ENCODE results near the gene PSME3.

Gene PSME3

DNA sequence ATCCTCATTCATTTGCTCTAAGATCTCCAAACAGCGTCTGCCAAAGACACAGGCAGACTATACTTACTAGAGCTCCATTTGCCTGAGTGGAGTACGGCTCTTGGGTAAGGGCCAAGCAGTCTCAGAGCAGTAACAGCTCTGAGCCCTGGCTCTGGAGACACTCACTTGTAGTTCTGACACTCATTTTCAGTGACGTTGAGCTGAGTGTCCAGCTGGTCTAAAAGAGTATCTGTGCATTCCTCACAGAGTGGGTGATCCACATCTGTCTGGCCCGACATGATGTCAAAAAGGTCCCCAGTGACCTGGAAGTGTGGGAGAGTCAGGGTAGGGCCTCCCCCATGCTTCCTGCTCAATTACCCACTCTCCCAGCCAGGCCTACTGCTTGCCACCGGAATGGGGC, 14.8 kb upstream of the PSME3 start:
- no peak for DNase-seq

DNA sequence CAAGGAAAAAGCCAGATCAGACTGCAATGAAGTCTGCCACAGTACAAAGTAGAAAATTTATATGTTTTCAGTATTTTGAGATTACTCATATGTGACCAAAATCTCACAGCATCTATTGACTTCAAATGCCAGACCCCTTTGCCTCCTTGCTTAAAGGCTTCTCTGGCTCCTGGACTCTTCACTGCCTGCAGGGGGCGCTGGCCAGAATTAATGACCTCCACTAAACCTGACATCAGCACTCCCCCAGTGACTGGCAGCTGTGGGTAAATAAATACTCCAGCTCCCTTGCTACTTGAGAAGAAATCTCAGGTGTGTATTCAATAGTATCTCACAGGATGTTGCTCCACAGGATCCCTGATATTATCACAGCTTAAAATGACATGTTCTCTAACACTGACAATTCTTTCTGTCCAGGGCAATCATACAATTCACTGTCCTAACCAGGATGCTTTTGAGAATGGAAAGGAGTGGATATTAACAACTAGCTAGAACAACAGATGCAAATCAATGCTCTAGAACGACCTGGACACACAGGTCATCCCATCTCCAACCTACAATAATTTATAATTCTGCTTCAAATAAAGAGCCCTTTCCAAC, 13.2 kb upstream of the PSME3 start:
- DNase-seq = peak; percentile 63

DNA sequence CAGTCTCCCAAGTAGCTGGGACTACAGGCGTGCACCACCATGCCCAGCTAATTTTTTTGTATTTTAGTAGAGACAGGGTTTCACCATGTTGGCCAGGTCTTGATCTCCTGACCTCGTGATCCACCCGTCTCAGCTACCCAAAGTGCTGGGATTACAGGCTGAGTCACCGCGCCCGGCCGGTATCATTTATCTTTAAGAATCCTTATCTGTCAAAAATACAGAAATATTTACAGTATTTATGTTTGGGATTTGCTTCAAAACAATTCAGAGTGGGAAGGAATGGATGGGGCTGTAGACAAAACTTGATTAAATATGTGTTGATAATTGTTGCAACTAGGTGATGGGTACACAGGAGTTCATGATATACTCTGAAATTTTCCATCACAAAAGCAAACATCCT, 12.0 kb upstream of the PSME3 start:
- DNase-seq = no peak

DNA sequence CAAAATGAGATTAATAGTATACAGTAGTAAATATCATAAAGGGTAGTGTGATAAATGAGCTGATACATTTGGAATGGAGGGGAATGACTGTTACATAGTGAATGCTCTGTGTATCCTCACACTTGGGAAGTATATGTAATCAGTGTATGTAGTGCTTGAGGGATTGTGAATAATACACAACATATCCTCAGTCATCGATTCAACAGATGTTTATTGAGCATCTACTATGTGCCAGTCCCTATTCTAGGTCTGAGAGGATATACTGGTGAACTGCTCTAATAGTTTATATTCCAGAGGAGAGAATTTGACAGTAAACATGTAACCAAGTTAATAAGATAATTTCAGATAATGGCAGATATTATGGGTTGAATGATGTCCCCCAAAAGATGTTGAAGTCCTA, 5.7 kb upstream of the PSME3 start:
- DNase-seq = no peak

DNA sequence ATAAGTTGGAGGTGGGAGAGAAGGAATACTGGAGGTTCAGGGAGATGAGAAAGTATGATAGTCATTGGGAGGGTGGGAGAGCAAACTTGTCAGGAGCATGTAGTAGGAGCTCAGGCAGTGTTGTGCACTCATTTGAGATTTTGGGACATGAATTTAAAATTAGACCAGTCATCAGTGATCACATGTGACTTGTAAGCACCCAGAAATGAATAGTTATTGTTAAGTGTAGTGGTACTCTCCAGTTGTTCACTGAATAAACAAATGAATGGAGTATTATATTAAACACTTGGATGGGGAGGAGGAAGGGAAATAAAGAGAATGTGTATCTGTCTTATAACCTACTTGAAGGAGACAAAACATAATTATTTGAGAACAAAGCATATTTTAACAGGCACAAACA, 2.2 kb upstream of the PSME3 start:
- DNase-seq = no peak

DNA sequence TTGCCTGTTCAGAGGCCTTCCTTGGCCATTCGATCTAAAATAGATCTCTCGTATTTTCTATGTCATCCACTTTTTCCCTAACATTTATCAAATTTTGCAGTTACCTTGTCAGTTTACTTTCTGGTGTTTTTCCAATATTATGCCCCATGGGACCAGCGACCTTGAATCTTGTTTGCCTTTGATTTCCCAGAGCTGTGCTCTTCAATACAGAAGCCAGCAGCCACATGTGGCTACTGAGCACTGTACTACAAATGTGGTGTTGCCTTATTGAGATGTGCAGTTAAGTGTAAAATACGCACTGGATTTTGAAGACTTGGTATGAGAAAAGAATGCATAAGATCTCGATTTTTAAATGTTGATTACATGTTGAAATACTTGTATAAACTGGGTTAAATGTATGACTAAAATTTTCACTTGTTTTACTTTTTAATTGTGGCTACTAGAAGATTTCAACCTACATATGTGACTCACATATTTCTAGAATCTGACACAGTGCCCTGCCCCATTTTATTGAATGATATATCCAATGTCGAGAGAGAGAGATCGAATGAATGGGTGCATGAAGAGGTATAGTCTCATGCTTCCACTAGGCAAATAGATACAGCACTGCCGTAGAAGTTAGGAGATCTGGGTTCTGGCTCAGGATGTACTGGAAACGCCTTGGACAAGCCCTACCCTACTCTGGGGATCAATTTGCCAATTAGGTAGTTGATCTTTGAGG, 824 bp upstream of the PSME3 start:
- no peak for DNase-seq

DNA sequence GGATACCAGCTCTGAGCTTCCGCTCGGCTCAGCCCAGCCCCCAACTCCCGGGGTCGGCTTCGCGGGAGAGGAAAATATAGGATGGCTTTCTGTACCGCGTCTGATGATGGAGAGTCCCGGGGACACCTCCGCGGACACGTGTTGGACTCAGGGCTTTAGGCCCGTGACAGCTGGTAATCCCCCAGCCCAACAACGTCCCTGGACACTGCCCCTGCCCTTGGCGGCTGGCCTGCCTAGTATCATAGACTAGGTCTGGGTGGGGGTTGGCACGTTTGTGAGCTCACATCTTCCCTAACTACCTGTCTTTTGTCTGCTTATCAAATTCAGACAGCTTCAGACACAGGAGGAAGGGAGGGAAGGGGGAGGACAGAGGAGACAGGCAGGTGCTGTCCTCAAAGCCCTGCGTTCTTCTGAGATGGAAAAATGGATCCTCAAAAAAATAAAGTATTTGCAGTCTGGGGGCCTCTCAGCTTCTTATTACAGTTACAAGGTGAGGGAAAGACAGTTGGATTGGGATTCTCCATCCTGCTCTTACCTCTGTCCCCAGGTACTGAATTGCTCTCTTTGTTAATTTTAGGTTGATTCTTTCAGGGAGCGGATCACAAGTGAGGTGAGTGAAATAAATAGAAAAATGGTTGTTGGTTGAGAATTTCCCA, 698 bp downstream of the PSME3 start:
- no peak for DNase-seq

DNA sequence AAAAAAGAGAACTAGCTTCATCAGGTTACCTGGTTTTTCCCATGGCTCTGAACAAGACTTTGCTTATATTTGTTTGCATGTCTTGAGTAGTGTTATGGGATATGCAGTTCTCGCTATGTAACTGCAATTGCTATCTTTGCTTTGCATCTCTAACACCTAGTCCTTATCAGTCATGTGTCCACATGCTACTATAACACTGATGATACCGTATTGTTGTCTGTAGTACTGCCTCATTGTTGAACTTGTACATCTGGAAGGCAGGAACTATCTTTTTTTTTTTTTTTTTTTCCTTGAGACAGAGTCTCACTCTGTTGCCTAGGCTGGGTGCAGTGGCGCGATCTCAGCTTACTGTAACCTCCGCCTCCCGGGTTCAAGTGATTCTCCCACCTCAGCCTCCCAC, 2.5 kb downstream of the PSME3 start:
- DNase-seq = no peak

DNA sequence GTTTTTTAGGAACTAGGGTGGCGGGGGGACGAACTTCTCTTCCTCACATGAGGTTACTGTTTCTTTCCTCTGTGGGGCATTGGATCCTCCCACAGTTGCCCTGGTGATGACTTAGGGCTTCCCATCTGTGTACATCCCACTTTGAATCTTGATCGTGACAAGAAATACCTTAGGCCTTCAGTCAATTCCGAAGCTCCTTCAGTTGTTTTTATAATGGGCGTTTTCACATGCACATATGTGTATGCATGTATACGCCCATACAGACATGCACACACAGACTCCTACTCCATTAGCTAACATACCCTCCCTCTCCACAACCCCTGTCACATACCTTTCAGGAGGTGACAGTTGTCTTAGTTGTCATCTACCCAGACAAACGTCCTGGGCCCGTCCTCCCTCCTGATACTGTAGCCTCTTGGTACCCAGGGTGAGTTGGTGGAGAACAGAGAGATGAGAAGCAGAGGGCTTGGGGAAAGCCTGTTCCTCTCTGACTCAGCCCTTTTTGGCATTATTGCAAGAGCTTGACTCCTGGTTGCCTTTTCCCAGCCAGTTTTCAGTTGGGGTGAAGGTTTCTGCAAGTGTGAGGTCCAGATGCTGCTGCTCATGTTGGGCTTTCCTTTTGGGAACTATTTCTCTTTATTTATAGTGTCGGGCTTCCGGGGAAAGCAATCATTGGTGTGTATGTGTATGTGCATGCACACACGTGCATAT, 8.9 kb downstream of the PSME3 start:
- DNase-seq = no peak

DNA sequence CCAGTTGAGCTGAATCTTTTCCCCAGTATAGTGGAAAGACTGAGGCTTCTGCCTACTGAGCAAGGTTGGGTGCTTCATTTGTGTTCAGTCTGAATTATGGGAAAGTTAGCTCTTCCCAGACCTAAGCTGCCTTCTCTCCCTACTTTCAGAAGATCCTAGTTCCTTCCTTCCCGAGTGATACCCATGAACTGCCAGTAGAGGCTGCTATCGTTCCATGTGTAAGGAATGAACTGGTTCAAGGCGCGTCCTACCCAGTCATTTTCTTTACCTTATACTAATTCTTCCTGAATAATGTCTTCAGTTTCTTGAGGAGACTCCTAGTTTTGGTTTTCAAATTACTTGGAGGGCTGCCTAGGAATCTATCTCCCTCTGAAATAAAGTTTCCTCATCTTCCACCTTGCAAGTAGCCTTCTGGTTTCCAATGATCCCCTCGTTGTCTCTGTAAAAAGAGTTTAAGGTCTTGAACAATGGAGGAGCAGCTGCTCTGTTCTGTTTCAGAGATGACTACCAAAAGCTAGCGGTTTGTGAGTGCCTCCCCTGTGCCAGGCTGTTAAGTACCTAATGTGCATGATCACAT, 10.2 kb downstream of the PSME3 start:
- no peak for DNase-seq

DNA sequence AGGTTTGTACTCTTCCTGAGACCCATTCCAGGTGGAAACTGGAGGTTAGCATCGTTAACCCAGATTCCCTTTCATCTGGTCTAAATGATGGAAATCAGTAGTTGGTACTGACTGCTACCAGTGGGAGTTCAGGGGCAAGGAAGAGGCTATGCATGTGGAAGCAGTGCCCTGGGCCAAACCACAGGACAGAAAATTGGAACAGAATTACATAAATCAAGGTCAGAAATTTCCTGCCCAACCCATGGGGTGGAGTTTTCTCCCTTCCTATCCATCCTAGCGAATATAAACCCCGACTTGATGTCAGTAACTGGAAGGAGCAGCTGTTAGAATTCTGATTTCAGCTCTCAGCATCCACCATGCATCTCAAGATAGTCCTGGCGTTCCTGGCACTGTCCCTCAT, 11.1 kb downstream of the PSME3 start, which contains the start of gene AOC2:
AOC2 (plus strand) TSS at position 310 of the 400 bp plus-strand sequence; CDS start at position 357, 47 bp downstream.
- no peak for DNase-seq

DNA sequence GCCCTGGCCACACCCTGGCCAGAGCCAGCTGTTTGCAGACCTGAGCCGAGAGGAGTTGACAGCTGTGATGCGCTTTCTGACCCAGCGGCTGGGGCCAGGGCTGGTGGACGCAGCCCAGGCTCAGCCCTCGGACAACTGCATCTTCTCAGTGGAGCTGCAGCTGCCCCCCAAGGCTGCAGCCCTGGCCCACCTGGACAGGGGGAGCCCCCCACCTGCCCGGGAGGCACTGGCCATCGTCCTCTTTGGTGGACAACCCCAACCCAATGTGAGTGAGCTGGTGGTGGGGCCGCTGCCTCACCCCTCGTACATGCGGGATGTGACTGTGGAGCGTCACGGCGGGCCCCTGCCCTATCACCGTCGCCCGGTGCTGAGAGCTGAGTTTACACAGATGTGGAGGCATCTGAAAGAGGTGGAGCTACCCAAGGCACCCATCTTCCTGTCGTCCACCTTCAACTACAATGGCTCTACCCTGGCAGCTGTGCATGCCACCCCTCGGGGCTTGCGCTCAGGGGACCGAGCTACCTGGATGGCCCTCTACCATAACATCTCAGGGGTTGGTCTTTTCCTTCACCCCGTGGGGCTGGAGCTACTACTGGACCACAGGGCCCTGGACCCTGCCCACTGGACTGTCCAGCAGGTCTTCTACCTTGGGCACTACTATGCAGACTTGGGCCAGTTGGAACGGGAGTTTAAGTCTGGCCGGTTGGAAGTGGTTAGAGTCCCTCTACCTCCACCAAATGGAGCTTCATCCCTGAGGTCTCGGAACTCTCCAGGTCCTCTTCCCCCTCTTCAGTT, 11.8 kb downstream of the PSME3 start:
- DNase-seq = no peak

DNA sequence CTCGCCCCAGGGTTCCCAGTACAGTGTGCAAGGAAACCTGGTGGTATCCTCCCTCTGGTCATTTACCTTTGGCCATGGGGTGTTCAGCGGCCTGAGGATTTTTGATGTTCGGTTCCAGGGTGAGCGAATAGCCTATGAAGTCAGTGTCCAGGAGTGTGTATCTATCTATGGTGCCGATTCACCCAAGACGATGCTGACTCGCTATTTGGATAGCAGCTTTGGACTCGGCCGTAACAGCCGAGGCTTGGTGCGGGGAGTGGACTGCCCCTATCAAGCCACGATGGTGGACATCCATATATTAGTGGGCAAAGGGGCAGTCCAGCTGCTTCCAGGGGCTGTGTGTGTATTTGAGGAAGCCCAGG, 12.3 kb downstream of the PSME3 start:
- no peak for DNase-seq

DNA sequence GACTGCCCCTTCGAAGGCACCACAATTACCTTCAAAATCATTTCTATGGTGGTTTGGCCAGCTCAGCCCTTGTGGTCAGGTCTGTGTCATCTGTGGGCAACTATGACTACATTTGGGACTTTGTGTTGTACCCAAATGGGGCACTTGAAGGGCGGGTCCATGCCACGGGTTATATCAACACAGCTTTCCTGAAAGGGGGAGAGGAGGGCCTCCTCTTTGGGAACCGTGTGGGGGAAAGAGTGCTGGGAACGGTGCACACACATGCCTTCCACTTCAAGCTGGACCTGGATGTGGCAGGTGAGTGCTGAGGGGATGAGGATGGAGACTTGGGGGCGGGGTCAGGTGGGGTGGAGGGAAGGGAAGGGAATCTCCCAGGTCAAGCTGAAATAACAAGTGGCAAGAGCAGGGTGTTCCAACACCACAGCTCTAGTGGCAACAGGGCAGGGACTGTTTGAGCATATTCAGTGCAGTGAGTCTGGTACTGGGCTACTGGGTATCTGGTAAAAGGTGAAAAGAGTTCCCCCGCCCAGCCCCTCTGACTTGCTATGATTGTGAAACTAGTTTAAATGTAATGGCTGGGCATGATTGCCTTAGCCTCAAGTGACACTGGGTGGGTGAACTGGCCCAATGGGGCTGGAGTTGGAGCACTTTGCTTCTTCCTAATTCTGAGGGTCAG, 12.9 kb downstream of the PSME3 start:
- DNase-seq = no peak

DNA sequence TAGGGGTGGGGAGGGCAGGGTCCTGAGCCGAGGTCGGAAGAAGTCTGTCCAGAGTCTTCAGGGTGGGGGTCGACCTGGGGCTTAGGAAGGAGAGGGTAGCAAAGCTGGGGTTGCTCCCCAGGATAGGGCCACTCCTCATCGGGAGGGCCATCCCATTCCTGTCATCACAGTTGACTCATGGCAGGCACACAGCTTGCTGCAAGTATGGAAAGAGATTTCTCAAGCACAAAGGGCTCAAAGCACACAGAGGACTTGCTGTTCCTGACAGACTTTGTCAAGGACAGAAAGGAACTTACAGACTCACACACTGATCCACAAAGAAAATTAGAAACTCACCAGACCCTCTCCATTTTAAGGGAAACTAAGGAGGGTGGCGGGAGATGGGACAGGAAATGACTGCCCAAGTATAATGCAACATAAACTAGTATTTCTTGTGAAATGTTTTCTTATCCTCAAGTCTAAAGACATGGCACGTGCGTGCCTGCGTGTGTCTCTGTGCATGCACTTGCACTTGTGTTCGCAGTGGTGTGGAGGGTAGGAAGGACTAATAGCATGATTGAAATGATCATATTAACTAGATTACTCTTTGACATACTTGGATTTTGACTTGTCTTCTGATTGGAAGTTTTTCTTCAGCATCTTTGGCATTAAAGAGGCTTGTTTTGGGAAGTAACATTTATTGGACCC, 13.5 kb downstream of the PSME3 start:
- DNase-seq = no peak

DNA sequence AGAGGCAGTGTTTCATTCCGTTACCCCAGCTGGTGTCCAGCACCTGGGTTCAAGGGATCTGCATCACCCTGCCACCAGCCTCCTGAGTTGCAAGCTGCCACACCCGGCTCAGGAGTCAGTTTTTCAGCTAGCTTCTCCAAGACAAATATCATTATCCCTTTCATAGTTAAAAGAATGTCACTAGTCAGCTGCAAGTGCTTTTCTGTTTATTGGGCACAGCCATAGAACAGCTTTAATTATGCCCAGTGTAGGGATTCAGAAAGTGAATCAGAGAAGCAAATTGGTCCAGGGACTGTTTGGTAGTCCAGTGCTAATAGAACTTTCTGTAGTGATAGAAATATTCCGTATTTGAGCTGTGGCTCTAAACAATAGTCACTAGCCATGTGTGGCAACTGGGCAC, 14.9 kb downstream of the PSME3 start:
- DNase-seq = no peak

DNA sequence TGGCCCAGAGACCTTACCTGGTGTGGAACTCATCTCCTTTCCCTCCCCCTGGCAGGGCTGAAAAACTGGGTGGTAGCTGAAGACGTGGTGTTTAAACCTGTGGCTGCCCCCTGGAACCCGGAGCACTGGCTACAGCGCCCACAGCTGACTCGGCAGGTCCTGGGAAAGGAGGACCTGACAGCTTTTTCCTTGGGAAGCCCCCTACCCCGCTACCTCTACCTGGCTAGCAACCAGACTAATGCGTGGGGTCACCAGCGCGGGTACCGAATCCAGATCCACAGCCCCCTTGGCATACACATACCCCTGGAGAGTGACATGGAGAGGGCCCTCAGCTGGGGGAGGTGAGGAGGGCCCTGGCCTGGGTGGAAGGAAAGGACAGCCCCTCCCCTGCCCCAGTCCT, 15.8 kb downstream of the PSME3 start:
- no peak for DNase-seq

DNA sequence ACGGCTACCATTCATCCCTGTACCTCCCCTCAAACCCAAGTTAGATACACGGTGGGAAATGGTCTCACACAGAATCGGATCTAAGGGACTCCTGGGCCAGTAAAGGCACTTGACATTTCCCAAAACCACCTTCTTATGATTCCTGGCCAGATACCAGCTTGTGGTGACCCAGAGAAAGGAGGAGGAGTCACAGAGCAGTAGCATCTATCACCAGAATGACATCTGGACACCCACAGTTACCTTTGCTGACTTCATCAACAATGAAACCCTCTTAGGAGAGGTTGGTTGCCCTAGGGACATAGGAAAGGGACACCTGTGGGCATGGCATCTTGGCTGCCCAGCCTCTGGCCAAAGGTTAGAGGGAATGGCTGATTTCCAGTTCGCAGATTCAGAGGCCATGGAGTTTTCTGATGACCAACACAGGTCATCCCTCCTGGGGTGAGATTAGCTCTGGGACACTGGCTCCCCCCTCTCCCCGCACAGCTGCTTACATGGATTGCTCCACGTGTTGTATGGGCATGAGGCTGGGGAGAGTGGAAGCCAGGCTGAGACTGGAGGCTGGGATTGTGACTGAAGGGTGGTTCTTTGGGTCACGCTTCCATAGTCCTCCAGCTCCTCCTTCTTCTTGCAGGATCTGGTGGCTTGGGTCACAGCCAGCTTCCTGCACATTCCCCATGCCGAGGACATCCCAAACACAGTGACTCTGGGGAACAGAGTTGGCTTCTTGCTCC, 16.4 kb downstream of the PSME3 start:
- DNase-seq = no peak

DNA sequence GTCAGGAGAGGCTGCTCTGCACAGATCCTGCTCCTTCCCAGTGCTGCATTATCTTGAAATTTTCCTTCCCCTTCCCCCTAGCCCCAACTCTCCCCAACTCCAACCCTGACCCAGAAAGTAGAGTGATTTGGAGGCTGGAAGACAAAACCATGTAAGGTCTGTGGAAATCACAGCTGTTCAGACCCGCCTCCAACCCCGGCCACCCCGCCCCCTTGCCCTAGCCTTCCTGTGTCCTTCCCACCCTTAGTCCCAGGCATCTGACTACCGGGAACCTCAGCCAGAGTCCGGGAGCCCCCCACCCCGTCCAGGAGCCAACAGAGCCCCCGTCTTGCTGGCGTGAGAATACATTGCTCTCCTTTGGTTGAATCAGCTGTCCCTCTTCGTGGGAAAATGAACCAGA, 17.8 kb downstream of the PSME3 start, which contains the start of gene AOC3:
AOC3 (plus strand) TSS at position 246 of the 400 bp plus-strand sequence; CDS start at position 391, 145 bp downstream.
- no peak for DNase-seq
